GM21528 (cell line): ENCODE data around the gene TEAD4.
A peak's percentile ranks its signal among the peaks of the same experiment; 100 is the strongest.

Experiments
- ATAC-seq: cut with Tn5 transposase; IDR thresholded peaks from one replicate; pipeline ENCODE4 v1.9.1; 2021; ENCODE audit warnings: mild to moderate bottlenecking, moderate library complexity; ENCODE audit not compliant: unreplicated experiment, low FRiP score

The TEAD4 gene

DNA sequence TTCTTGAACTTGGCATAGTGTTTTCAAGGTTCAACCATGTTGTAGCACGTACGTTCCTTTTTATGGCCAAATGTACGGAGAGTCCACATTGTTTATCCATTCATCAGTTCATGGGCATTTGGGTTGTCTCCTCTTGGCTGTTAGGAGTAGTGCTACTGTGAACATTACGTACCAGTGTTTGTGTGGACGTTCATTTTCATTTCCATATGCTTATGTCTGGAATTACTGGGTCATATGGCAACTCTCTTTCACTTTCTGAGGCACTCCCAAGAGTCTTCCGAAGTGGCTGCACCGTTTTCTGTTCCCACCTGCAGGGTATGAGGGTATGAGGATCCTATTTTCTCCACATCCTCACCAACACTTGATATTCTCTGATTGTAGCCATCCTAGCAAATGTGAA lies 68.9 kb downstream of the TEAD4 start:
- ATAC-seq: no peak

DNA sequence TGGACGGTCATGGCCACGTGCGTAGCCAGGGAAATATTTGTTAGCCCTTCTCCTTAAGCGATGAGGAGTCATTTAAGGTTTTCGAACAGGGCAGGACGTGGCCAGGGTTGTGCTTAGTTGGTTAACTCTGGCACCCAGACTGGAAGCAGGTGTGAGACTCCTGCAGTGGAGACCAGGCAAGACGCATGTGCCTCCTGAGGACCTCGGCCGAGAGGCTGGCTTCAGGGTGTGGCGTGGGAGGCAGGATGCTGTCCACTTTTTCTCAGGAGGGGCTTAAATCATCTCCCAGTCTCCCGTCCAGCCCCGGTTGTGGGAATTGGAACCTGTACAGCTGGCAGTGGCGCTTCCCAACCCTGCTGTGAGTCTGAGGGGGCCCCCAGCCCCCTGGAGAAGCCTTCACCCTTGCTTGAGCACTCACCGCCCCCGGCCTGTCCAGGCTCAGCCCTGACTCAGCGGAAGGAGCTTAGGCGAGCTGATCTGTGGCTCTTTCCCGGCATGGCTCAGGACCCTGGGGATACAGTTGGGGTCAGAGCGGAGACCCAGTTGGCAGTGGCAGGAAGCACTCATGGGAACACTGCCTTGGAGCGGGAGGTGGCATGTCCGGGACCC lies 71.7 kb downstream of the TEAD4 start:
- ATAC-seq: no peak

DNA sequence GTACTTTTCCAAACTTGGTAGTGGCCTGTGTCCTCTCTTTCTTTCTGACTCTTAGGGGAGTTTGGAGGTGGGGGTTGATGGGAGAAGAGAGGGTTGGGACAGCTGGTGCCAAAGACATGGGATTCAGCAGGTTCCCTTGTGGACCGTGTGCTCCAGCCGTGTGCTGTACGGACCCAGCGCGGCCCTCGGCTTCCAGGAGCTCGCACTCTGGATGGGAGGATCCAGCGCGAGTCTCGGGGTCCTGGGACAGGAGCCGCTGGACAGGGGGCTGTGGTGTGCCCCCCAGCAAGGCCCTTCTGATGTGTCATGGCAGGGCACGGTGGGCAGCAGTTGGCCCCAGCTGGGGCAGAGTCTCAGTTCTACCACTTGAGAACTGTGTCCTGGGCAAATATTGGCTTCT lies 73.0 kb downstream of the TEAD4 start:
- ATAC-seq: no peak

DNA sequence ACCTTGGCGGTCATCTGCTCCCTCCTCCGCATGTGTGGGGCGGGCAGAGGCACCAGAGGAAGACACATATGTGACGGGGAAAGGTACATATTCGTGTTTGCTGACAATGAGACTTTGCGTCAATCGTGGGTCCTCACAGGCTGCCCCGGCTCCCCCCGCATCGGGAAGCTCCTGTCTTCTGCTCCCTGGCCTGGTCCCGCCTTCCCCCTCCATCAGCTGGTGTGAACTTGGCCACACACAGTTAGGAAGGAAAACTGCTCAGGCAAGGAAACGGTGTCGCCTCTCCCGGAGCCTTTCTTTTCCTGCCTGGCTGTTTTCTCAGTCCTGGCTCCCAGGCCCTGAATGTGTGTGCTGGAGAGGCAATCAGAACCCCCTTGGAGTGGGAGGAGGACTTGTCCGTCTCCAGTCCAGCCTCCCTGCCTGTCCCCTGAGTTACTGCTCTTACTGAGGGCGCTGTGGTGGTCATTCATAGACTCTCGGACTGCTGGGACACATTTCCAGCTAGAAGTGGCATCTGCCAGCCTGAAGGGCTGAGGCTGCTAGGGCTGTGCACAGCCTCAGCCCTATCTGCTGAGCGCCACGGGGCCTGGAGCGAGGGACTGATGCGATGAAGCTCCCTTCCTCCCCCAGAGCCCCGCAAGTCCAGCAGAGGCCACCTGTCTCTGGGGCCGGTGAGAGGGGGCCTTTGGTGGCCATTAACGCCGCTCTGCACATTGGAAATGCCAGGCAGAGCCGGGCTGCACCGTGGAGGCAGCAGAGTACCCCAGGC lies 73.8 kb downstream of the TEAD4 start:
- ATAC-seq: no peak

DNA sequence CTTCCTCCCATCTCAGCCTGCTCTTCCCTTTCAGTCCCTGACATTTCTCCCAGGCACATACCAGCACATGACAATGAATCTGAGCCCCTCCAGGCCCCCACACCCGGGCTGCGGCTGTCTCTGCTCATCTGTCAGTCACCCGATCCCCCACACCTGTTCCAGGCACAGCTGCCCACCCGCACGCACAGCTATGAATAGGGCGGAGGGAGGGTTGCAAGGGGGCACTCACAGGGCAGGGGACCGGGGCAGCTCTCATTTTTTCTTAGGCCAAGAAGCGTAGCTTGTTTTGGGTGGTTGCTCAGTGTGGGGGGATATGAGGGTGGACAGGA lies 74.3 kb downstream of the TEAD4 start:
- ATAC-seq: no peak

DNA sequence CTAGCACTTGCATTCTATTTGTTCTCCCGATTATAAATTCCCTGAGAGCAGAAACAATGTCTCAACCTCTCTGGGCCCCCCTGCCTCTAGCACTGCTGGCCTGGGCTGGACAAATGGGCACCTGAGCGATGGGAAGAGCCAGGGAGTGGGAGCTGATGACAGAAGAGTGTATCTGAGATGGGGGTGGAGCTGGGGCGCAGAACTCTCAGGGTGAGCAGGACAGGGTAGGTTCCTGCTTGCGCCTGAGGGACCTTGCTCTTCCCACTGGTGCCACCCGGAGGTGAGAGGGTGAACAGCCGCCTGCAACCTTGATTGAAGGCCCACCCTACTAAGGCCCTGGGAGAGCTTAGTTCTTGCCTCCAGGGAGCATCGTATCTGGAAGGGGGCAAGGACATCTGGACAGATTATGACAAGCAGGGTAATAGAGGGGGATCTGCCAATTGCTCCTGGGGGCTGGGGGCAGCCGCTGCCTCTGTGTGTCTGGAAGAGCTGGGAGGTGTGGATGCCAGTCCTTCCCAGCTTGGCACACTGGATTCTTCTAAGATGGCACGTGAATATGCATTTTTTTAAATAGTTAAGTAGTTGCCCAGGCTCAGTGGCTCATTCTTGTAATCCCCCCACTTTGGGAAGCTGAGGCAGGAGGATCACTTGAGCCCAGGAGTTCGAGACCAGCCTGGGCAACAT lies 75.0 kb downstream of the TEAD4 start:
- no peak for ATAC-seq

DNA sequence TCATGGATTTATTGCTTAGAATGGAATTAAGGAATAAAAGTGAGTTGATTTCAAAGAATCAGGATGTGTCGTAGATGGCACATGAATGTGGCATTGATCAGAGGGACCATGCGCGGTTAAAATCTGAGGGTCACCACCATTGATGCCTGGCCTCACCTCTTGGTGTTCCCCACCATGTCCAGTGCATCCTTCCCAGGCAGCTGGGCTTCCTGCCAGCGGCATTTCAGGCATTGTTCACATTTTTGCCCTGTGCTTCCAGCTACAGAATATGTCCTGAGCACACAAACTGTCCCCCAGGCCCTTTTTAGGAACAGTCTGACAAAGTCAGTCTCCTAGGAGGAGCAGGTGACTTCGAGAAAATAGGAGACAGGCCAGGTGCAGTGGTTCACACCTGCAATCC lies 76.0 kb downstream of the TEAD4 start:
- ATAC-seq: no peak

DNA sequence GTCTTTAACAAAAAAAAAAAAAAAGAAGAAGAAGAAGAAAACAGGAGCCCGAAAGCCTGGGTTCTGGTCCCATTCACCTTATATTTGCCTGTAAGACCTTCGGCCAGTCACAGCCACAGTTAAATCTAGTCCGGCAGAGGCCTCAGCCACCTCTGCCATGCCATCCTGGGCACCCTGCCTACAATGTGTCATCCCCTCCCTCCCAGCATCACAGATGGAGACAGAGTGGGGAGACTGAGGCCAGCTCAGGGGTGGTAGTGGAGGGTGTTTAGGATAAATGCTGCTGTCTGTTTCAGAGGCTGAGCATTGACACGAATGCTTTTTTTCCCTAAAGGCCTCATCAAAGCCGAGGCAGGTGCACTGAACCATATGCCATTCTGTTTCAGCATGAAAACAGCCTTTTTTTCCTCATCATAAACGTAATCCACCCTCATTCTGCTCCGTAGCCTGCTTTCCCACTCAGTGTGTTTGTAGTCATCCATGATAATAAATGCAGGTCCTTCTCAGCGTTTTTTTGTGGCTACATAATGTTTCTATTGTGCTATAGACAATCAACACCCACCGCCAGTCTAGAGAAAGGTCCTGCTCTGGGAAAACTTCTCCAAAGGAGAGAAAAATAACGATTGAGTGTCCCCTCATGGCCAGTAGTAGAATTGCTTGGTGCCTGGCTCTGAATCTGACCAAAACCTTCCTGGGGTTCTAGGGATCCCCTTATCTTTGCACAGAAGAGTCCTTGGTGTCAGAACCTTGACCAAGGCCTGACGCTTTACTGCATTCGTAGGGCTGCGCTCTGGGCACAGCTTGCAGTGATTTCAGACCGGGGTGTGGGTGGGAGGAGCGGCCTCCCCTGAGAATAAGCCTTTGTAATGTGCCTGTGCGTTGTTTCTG lies 76.9 kb downstream of the TEAD4 start:
- no peak for ATAC-seq

DNA sequence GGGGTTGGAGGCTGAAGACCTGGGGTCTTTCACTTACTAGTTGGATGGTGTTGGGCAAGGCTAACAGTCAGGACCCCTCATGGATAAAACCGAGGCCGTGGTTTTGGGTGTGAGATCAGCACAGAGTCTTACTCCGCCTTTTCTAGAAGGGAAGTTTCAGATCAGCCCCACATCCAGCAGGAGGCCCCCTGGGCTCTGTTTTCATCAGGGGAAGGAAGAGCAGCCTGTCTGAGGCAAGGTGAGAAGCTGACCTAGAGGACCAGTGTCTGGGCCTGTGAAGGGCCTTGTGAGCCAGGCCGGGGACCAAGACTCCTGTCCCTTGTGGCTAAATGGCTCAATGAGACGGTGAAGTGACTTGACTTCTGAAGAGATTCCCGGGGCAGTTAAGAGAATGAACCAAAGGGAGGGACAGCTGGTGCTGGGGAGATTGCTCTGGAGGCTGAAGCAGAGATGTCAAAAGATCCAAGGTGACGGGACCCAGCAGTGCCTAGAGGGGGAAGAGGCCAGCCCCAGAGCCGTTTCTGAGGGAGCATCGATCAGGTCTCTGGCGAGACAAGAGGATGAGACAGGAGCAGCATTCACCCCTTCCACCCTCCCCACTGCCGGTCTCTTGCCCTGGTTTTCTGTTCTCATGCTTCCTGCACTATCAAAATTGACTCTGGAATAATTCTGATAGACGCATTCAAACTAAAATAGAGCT lies 77.9 kb downstream of the TEAD4 start:
- no peak for ATAC-seq

DNA sequence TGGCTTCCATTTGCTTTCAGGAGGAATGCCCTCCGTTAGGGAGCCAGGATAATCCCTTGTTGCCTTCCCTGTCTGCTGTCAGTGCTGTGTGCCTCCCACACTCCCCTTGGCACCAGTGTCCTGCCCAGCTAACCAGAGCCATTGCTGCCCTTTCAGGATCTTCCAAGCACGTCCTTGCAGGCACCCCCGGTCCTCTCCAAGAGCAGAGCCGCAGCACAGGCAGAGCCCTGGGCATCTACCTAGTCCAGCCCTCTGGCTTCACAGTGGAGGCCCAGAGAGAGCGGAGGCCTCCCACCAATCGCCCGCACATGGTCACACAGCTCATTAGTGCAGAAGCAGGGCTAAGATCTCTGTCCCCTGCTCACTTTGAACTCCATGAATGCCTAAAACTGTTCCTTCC lies 79.0 kb downstream of the TEAD4 start:
- ATAC-seq: no peak

DNA sequence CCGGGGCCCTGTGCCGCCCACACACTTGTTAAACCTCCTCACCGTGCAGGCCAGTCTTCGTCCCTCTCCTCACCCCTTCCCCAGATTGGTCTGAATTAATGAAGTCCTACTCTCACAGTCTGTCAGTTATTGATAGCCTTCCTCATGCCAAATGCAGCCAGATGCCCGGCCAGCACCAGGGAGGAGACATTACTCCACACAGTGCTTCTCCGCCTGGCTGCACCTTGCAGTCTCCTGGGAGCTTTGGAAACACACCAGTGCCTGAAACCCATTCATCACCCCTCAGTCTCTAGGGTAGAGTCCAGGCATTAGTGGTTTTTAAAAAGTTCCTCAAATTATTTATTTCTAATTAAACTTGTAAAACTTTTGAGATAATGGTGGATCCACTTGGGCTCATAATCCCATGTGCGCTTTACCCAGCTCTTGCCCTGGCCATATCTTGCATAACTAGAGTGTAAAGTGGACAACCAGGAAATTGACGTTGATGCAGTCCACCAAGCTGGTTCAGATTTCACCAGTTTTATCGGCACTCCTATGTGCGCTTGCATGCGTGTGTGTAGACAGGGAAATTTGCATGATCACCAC lies 79.8 kb downstream of the TEAD4 start:
- no peak for ATAC-seq

DNA sequence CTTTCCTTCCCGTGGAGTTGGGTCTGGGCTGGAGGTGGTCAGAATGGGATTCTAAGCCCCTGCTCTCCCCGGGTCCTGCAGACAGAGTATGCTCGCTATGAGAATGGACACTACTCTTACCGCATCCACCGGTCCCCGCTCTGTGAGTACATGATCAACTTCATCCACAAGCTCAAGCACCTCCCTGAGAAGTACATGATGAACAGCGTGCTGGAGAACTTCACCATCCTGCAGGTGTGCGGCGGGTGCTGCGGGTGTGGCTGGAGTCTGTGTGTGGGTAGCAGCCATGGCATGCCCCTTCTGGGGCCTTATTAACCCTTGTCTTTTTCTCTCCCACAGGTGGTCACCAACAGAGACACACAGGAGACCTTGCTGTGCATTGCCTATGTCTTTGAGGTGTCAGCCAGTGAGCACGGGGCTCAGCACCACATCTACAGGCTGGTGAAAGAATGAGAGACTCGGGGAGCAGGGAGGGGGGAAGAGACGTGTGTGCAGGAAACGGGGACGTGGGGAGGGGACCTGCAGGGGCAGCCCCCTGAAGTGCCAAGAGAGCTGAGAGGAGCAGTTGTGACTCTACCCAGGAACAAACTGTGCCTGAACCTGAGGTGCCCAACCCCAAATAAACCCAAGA lies 80.9 kb downstream of the TEAD4 start:
- no peak for ATAC-seq

DNA sequence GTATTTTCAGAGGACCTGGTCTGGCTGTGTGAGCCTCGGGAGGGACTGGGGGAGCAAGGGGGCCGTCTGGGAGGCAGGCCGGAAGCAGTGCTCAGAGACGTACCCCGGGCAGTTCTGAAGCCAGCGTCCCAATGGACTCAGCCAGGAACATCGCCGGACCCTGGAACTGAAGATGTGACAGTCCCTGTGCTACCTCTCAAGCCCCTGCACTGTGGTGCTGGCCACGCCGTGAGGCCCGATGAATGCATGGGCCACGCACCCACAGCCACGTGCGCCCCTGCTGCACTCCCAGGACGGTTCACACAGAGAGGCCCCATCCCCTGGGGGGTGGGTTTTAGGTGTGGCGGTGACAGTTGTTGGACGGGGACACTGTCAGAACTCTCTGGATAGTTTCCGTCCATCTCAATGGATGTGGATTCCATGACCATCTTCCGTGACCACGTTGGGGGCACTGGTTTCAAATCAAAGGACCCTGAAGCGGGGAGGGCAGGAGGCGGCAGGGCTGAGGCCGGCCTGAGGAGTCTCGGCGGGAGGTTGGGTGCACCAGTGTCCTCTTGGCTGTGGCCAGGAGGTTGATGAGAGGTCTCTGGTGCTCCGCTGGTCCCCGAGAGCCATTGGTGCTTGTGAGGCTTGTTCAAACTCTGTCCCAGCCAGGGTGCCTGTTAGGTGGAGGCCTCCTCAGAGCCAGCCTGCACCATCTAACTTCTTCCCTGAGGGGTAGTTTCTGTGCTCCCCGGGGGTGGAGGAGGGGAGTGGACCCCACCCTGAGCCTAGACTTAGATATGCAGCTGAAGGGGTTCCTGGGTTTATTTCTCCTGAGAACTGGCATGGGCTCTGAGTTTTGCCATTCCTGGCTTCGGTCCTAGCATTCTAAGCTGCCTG lies 81.7 kb downstream of the TEAD4 start:
- ATAC-seq: no peak

DNA sequence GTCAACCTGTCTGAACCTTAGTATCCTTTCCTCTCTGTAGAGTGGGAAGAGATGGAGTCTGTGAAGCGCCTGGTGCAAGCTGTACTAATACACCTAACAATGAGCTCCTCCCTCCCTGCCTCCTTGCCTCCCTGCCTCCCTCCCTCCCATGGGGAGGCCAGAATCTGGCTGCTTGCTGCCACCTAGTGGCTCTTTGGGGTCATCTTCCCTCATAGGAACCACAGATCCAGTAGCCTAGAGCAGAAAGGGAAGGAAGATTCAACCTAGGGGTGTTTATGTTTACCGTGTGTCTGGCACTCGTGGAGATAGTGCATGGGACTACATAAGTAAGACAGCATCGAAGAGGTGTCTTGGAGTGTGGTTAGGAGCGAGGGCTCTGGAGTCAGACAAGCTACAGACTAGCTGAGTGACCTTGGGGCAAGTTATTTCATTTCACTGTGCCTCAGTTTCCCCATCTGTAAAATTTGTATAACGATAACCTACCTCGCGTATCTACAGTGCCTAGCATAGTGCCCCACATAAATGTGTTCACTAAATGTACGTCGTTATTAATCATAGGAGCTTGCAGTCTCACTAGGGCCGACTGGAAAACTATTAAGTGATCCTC lies 82.5 kb downstream of the TEAD4 start:
- peak; percentile 68 for ATAC-seq

DNA sequence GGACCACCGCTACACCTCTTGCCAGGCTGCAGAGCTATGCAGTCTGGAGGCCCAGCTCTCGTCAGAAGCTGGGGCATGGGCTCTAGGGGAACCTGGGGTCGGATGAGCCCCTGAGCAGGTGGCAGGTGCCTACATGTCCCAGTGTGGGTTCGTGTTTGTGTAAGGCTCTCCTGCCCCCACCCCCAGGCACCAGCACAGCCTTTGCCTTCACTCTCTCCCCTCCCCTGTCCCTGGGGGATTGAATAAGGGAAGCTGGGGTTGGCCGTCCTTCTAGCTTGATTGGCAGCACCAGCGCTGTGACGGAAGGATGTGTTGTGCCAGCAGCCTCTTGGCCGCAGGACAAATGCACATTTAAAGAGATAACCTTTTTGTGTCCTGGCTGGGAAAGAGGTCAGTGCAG lies 83.2 kb downstream of the TEAD4 start:
- no peak for ATAC-seq

DNA sequence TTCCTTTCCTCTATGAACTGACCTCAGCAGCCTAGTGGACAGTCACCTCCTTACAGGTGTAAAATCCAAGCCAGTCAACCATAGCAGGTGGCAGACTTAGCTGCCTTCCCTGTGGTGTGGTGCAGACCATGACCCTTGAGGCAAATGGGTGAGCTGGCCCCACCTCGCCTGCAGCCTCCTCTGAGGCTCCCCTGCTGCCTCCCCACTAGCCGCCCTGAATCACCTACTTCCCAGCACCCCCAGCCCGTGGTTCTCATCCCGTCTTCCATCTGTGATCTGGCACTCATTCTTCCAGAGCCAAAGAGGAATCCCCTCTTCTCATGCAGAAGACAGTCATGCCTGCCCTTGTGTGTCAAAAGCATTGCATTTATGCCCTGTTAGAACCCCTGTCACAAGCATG lies 83.6 kb downstream of the TEAD4 start:
- no peak for ATAC-seq

DNA sequence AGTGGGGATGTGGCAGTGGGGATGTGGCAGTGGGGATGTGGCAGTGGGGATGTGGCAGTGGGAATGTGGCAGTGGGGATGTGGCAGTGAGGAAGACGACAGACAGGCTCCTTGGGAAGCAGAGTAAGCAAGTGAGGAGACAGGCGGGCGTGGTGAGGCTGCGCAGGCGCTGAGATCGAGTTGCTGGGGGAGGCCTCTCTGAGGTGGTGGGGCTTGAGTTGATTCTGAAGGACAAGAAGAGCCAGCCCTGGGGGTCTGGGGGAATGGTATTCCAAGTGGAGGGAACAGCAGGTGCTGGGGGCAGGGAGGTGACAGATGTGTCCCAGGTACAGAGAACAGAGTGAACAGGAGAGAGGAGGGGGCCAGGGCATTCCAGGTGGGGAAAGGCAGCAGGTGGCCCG lies 84.2 kb downstream of the TEAD4 start:
- ATAC-seq: no peak

DNA sequence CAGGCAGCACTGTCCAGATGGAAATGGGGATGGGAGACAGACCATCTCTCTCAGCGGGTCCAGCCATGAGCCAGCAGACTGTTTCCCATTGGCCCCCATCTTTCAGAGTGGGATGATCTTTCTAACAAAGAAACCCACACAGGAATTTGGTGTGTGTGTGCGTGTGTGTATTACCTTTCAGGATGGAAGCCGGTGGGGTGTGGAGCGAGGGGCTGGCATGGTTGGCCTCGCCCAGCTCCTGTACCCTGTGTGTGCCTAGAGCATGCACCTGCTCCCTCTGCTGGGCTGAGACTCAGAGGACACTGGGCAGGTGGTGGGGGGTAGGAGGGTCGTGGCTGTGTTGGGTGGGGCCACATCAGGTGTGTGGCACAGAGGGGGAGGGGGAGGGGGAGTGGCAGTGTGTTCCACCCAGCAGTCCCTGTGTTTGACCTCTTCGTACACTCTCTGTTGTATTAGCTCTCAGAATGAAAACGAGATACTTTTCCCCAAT lies 85.0 kb downstream of the TEAD4 start:
- ATAC-seq: no peak
